ENCODE measurements around the gene FAM169A.

DNA sequence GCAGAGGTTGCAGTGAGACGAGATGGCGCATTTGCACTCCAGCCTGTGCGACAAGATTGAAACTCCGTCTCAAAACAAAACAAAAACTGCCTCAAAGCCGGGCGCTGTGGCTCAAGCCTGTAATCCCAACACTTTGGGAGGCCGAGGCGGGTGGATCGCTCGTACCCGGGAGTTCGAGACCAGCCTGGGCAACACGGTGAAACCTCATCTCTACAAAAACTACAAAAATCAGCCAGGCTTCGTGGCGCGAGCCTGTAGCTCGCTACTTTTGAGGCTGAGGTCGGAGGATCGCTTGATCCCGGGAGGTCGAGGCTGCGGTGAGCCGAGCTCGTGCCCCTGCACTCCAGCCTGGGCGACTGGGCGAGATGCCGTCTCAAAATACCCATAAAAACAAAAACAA is 100.3 kb downstream of the FAM169A start:
- TF ChIP-seq, protein P1, sequence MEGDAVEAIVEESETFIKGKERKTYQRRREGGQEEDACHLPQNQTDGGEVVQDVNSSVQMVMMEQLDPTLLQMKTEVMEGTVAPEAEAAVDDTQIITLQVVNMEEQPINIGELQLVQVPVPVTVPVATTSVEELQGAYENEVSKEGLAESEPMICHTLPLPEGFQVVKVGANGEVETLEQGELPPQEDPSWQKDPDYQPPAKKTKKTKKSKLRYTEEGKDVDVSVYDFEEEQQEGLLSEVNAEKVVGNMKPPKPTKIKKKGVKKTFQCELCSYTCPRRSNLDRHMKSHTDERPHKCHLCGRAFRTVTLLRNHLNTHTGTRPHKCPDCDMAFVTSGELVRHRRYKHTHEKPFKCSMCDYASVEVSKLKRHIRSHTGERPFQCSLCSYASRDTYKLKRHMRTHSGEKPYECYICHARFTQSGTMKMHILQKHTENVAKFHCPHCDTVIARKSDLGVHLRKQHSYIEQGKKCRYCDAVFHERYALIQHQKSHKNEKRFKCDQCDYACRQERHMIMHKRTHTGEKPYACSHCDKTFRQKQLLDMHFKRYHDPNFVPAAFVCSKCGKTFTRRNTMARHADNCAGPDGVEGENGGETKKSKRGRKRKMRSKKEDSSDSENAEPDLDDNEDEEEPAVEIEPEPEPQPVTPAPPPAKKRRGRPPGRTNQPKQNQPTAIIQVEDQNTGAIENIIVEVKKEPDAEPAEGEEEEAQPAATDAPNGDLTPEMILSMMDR (IDR thresholded peaks at IDR 0.05; ENCODE audit: insufficient read depth, low read depth, low read length): no peak
- TF ChIP-seq EZH2 (IDR thresholded peaks at IDR 0.05; ENCODE audit: insufficient read depth, low read length): no peak

Measured in astrocyte (in vitro differentiated cells and primary cell).